ENCODE measurements around the gene MYH16.

MYH16 gene

DNA sequence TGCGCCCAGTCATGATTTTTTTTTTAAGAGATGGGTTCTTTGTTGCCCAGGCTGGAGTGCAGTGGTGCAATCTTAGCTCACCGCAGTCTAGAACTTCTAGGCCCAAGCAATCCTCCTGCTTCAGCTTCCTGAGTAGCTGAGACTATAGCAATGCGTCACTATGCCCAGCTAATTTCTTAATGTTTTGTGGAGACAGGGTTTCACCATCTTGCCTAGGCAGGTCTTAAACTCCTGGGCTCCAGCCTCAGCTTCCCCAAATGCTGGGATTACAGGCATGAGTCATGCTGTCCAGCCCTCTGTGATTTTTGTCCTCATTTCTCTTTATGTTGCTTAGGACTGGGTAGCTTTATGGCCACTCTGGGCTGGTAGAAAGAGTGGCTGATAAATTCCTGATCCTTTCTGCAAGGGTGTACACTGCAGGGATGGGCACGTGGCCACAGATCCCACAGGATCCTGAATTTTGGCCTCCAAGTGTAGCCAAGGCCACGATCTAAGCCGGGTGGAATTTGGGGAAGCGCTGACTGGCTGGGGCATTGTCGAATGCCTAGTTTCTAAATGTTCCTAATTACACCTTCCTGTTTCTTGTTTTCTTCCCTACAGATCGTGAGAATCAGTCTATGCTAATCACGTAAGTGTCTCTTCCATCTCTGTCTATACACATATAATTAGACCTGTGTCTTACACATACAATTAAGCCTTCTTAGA, 24.1 kb upstream of the MYH16 start:
- H3K9me3 Mint-ChIP-seq = no peaks in the 10 kb centered on the region
- no peaks in the 10 kb centered on the region for H3K4me1 Mint-ChIP-seq
- no peaks in the 10 kb centered on the region for H3K36me3 Mint-ChIP-seq (ENCODE audit: low read depth)
- TF ChIP-seq, protein P1, sequence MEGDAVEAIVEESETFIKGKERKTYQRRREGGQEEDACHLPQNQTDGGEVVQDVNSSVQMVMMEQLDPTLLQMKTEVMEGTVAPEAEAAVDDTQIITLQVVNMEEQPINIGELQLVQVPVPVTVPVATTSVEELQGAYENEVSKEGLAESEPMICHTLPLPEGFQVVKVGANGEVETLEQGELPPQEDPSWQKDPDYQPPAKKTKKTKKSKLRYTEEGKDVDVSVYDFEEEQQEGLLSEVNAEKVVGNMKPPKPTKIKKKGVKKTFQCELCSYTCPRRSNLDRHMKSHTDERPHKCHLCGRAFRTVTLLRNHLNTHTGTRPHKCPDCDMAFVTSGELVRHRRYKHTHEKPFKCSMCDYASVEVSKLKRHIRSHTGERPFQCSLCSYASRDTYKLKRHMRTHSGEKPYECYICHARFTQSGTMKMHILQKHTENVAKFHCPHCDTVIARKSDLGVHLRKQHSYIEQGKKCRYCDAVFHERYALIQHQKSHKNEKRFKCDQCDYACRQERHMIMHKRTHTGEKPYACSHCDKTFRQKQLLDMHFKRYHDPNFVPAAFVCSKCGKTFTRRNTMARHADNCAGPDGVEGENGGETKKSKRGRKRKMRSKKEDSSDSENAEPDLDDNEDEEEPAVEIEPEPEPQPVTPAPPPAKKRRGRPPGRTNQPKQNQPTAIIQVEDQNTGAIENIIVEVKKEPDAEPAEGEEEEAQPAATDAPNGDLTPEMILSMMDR (IDR thresholded peaks at IDR 0.05; ENCODE audit: unreplicated experiment in 3 of 3) = no peak
- no peak overlapping the region for H3K27ac Mint-ChIP-seq
- H3K4me3 Mint-ChIP-seq = no peak overlapping the region
- H3K27me3 Mint-ChIP-seq (ENCODE audit: low read depth) = peaks cover 12% of the 10 kb centered on the region

DNA sequence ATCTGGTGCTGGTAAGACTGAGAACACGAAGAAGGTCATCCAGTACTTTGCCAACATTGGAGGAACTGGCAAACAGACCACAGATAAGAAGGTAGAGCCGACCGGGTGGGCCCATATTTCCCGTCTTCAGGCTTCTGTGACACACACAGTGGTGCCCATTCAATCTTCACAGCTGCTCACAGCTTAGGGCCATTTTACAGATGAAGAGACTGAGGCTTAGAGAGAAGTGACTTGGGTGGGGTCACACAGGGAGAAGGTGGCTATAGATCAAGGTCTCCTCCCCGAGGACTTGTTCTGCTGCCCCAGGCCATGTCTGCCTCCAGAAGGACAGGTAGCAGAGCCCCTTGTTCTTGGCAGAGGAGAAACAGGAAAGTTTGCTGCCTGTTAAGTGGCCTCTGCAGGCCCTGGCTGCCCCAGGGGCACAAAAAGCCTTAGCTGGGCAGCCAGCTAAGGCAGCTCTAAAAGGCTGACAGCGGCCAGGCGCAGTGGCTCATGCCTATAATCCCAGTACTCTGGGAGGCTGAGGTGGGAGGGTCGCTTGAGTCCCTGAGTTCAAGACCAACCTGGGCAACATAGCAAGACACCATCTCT, 22.6 kb upstream of the MYH16 start:
- TF ChIP-seq, protein P1 (IDR thresholded peaks at IDR 0.05; ENCODE audit: unreplicated experiment in 3 of 3) = no peak
- Mint-ChIP-seq H3K4me3 (no peak overlapping the region), H3K4me1 (no peaks in the 10 kb centered on the region), H3K27ac (no peak overlapping the region), H3K27me3 (ENCODE audit: low read depth) (peaks cover 11% of the 10 kb centered on the region), H3K9me3 (no peaks in the 10 kb centered on the region), H3K36me3 (ENCODE audit: low read depth) (no peaks in the 10 kb centered on the region)

DNA sequence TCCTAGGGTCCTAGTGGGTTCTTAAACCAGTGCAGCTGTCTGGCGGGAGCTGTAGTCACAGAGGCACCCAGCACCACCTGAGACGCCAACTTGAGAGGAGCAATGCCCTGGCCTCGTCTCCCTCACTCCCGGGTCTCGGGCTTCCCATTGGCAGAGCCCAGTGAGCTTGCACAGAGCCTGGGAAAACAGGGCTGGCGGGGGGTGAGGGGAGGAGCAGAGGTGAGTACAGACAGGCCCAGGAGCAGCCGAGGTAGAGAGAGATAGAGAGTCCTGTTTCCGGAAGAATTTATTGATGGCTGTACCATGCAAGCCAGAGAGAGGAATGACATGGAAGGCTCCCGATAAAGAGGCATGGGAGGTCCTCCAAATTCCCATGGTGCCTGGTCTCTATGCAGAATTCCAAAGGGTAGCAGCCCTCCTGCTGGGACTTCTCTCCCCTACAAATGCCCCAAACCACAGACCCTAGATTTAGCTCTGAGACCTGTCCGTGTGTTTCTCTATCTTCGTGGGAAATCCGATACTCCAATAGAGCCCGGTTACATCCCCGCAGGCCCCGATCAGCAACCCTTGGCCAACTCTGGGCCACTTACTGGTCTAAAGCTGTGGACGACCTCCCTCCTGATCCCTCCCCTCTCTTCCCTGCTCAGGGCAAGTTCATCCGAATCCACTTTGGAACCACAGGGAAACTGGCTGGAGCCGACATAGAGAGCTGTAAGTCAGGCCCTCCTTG, 20.3 kb upstream of the MYH16 start:
- Mint-ChIP-seq H3K4me3 (no peak overlapping the region), H3K9me3 (no peaks in the 10 kb centered on the region), H3K27me3 (ENCODE audit: low read depth) (peaks cover 10% of the 10 kb centered on the region), H3K27ac (no peak overlapping the region), H3K4me1 (no peaks in the 10 kb centered on the region), H3K36me3 (ENCODE audit: low read depth) (no peaks in the 10 kb centered on the region)
- TF ChIP-seq, protein P1 (IDR thresholded peaks at IDR 0.05; ENCODE audit: unreplicated experiment in 3 of 3) = no peak

DNA sequence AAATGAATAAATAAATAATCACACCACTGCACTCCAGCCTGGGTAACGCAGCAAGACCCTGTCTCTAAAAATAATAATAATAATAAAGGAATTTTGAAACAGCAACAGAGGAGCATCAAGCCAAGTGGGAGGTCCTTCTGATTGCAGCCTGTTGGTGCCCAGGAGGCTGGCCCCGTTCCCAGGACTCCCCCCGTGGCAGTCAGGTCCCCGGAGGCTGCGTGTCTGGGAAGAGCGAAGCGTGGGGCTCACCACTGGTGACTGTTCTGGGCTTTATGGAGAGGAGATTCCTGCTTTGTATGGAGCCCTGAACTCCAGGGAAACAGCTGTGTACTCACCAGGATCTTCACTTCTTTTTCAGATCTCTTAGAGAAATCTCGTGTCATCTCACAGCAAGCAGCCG, 19.3 kb upstream of the MYH16 start:
- H3K27me3 Mint-ChIP-seq (ENCODE audit: low read depth) = peaks cover 3% of the 10 kb centered on the region
- H3K27ac Mint-ChIP-seq = no peak overlapping the region
- no peaks in the 10 kb centered on the region for H3K9me3 Mint-ChIP-seq
- H3K4me1 Mint-ChIP-seq = no peaks in the 10 kb centered on the region
- TF ChIP-seq, protein P1 (IDR thresholded peaks at IDR 0.05; ENCODE audit: unreplicated experiment in 3 of 3) = no peak
- no peaks in the 10 kb centered on the region for H3K36me3 Mint-ChIP-seq (ENCODE audit: low read depth)
- no peak overlapping the region for H3K4me3 Mint-ChIP-seq

DNA sequence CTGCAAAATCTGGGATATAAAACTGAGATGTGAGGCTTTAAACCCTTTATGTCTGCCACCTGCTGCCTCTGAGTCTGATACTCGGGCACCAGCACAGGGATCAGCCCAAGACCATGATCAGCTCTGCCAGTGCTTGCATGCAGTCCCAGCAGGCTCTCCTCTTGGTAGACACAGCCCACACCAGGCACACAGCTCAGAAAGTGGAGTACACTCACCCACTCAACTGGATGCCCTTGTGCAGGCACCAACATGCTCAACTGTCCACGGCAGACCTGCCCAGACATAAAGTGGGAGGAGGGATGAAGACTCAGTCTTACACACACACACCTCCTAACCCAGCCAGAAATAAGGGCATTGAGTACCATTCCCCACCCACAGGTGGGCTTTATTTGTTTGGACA, 18.2 kb upstream of the MYH16 start:
- peaks cover 3% of the 10 kb centered on the region for H3K27me3 Mint-ChIP-seq (ENCODE audit: low read depth)
- no peaks in the 10 kb centered on the region for H3K4me1 Mint-ChIP-seq
- no peak overlapping the region for H3K27ac Mint-ChIP-seq
- no peak overlapping the region for H3K4me3 Mint-ChIP-seq
- TF ChIP-seq, protein P1 (IDR thresholded peaks at IDR 0.05; ENCODE audit: unreplicated experiment in 3 of 3) = no peak
- no peaks in the 10 kb centered on the region for H3K36me3 Mint-ChIP-seq (ENCODE audit: low read depth)
- no peaks in the 10 kb centered on the region for H3K9me3 Mint-ChIP-seq

All from nephron (organoid).